ENCODE data around the gene UGCG. TPM values are rescaled to one million over a fixed set of nuclear protein-coding genes. Genes with fewer than 3 reads are reported as not detected.
A peak's percentile ranks its signal among the peaks of the same experiment; 100 is the strongest.

Gene UGCG
- total and polyA plus RNA-seq, 9 of the 15 experiments (the other 6 are each of a cell fraction or from before 2014, with no cell fraction given) = 20.0 to 40.3 (median 29.2) TPM

- TF ChIP-seq MEIS2 (IDR thresholded peaks at IDR 0.05; ENCODE audit: partially characterized antibody) (peak; percentile 17), NFE2 (IDR thresholded peaks at IDR 0.05; ENCODE audit: low read depth) (no peak), SMARCA4 (IDR thresholded peaks at IDR 0.05) (peak; percentile 72; the same call in 1 of the 2 replicates), TAF9B (IDR thresholded peaks at IDR 0.05; ENCODE audit: partially characterized antibody) (peak; percentile 40), SP2 (IDR thresholded peaks at IDR 0.05; ENCODE audit: extremely low read depth, low read depth, low read length, poor library complexity, severe bottlenecking) (no peak), TEAD4 (IDR thresholded peaks at IDR 0.05; ENCODE audit: low read length) (peak; percentile 66; the same call in 1 of the 2 replicates), TEAD4 (CRISPR knock-in tag; IDR thresholded peaks at IDR 0.05; ENCODE audit: borderline replicate concordance) (no peak), ZNF318 (IDR thresholded peaks at IDR 0.05; ENCODE audit: borderline replicate concordance in 1 of 2, low read depth in 1 of 2) (peak in 1 of 2 experiments; percentile 55; a peak in 1 of 4 replicates), JUN (IDR thresholded peaks at IDR 0.05; ENCODE audit: borderline replicate concordance, low read depth, low read length) (peak; percentile 88), JUN (CRISPR knock-in tag; IDR thresholded peaks at IDR 0.05; ENCODE audit: borderline replicate concordance) (no peak), NRF1 (conservative IDR thresholded peaks at IDR 0.05 in 1 of 2, IDR thresholded peaks at IDR 0.05 in 1 of 2) (peak; percentile 82 to 86), NCOA4 (IDR thresholded peaks at IDR 0.05; ENCODE audit: partially characterized antibody) (no peak), FOXA3 (CRISPR knock-in tag; conservative IDR thresholded peaks at IDR 0.05 in 1 of 2, IDR thresholded peaks at IDR 0.05 in 1 of 2) (peak in 1 of 2 experiments; percentile 38; a peak in 1 of 4 replicates), EP300 (IDR thresholded peaks at IDR 0.05; ENCODE audit: low read length) (peak; percentile 51; the same call in 1 of the 2 replicates), NCOR1 (IDR thresholded peaks at IDR 0.05) (no peak), MNT (conservative IDR thresholded peaks at IDR 0.05) (peak in 1 of 2 experiments; percentile 12; a peak in 1 of 4 replicates), FOSL1 (tag; conservative IDR thresholded peaks at IDR 0.05) (peak; percentile 90), JUND (IDR thresholded peaks at IDR 0.05; ENCODE audit: borderline replicate concordance, low read depth, low read length) (peak; percentile 94), JUND (tag; IDR thresholded peaks at IDR 0.05; ENCODE audit: borderline replicate concordance, low read depth, low read length) (peak; percentile 92; the same call in 2 of the 3 replicates), LCOR (CRISPR knock-in tag; IDR thresholded peaks at IDR 0.05) (no peak)
Measured at GRCh38 chr9:111866976-111867375, 29.6 kb upstream of the UGCG start (continued).
